Left hindlimb (tissue), 1 donor: ENCODE measurements around the gene ARMH4.

Source experiments
- DNase-seq: peaks from one replicate; pipeline ENCODE4 v3.0.0-alpha.2; 2018

ARMH4 gene

GRCh38 chr14:58098507-58098906 lies 53.5 kb downstream of the ARMH4 start:
- no peak for DNase-seq

DNA sequence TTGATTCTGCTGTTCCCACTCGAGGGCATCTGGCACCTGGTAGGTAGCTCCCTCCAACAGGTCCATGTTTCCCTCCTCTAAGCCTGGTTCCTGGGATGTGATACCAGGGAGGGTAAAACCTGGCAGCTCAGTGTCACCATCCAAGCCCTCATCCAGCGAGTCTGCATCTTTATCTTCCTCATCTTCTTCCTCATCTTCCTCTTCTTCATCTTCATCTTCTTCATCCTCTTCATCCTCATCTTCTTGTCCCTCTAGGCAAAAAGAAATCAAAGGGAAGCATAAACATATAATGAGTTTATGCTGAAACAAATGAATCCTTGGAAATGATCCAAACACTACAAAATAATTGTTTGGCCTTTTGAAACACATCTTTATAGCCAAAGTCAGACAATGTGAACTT lies 55.3 kb downstream of the ARMH4 start:
- DNase-seq = no peak

- DNase-seq = no peak
Measured at GRCh38 chr14:58091883-58092630, 60.0 kb downstream of the ARMH4 start.

GRCh38 chr14:58089612-58090011 lies 62.4 kb downstream of the ARMH4 start:
- DNase-seq = no peak

GRCh38 chr14:58088961-58089360 lies 63.1 kb downstream of the ARMH4 start:
- DNase-seq = no peak

DNA sequence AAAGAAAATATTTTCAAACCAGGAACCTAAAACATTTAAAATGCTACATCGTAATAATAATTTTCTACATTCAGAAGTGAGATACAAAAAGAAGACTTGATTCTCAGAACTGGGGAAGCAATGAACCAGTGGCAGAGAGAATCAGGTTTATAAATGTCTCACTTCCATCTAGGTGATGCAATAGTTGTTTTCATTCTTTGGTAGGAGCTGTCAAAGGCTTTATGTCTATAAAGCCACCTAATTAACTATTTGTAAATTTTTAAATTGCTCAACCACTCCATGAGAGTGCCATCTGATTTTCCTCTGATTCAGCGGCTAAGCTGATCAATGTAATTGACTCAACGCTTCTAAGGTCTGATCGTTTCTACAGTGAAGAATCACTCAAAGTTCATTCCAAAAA lies 66.1 kb downstream of the ARMH4 start:
- no peak for DNase-seq

GRCh38 chr14:58082491-58083098 lies 69.4 kb downstream of the ARMH4 start:
- no peak for DNase-seq

DNA sequence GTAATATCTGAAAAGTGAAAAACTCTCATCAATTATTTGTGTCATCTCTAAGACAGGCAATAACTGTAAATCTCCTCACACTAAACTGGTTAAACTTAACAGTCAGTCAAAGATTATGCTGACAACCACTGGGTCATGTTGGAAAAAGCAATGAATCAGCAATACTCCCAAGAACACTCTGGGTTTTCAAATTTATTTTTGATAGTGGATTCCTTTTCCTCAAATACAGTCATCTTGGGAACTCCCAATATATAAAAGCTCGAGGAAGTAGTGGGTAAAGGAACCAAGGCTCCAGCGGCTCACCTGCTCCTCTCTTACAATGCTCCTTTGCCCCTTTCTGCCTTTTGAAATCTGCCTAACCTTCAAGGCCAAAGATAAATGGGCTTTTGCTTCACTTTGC lies 70.0 kb downstream of the ARMH4 start:
- DNase-seq = no peak

GRCh38 chr14:58078471-58078870 lies 73.5 kb downstream of the ARMH4 start:
- no peak for DNase-seq

- DNase-seq = no peak
Measured at GRCh38 chr14:58078068-58078467, 73.9 kb downstream of the ARMH4 start.

DNA sequence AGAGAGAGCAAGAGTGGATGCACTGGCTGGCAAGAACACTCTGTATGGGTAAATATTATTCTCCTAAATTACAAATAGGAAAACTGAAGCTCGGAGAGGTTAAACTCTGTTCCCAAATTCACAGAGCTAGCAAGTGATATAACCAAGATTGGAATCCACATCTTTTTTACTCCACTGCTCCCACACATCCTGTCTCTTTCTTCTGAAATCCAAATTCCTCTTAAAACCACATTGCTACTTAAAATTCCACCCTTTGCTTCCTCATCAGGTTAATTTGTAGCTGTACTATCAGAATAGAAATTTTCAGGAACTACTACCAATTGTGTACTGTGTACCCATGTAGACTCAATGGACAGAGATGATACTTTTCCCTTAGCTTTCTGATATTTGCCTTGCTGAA lies 74.4 kb downstream of the ARMH4 start:
- no peak for DNase-seq

- no peak for DNase-seq
Measured at GRCh38 chr14:58073516-58073915, 78.5 kb downstream of the ARMH4 start.

GRCh38 chr14:58072288-58073071 lies 79.5 kb downstream of the ARMH4 start:
- peak; percentile 53 for DNase-seq

GRCh38 chr14:58071341-58071740 lies 80.7 kb downstream of the ARMH4 start:
- DNase-seq = no peak

- no peak for DNase-seq
Measured at GRCh38 chr14:58068306-58068705, 83.7 kb downstream of the ARMH4 start.

DNA sequence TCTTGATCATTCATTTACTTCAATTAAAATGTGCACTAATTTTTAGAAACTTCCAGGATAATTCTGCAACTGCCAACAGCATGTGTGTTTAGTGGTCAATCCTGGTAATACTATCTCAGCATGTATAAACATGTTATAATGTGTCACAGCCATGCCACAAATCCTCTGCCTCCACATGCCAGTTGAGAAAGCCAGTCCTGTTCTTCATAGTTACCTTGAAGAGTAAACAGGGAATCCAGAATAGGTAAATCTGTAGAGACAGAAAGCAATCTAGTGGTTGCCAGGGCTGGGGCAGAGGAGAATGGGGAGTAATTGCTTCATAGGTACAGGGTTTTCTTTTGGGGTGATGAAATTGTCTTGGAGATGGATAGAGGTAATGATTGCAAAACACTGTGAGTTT lies 85.9 kb downstream of the ARMH4 start:
- DNase-seq = no peak

DNA sequence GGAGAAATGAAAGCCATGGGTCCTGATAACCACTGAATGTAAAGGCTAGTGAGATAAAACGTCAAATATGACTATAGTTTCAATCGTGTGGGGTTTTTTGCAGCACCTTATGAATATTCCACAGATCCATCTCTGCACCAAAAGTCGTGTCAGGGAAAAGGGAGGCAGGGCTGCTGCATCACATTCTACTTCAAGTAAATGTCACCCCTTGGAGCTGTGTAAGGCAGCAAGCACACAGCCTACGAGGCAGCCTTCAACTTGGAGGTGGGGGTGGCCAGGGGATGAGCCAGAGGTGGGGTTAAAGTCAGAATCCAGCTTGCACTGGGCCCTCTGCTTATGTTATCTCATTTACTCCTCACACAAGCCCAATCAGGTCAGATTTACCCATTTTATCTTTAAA lies 90.4 kb downstream of the ARMH4 start:
- no peak for DNase-seq

GRCh38 chr14:58060898-58061297 lies 91.1 kb downstream of the ARMH4 start:
- no peak for DNase-seq

GRCh38 chr14:58060077-58060476 lies 91.9 kb downstream of the ARMH4 start:
- DNase-seq = no peak

DNA sequence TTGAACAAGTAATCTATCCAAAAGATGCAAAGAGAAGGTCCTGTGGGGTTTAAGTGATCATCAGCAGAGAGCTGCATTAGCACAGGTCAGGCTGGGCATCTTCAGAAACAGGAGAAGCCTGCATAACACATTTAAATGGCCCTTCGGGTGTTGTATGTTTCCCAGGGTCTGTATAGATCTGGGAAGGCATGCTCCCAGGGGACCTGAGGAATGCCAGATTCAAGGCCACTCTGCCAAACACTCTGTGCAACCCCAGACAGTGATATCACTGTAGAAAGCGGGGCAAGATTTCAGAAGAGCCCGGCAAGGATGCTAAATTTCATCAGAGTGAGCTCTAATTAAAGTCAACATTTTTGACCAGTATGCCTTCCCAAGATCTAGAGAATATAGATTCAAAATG lies 92.9 kb downstream of the ARMH4 start:
- DNase-seq = no peak

DNA sequence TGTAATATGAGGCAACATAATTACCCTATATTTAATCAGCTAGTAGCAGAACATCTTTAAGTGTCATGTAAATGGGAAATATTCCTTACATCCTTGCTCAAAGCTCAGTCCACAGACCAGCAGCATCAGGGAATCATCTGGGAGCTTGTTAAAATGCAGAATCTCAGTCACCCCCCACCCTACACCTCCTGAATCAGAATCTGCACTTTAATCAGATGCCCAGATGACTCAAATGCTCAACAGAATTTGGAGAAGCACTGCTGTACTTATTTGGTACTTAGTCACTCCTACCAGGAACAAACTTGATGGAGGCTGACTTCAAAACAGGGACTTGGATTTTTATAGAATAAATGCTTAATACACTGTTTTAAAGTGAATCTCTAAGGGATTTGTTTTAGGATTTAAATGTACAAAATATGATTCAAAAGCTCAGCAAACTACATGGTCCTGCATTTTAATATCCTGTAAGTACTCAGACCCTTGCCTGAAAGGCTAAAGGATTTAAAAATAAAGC lies 96.5 kb downstream of the ARMH4 start:
- DNase-seq = no peak

- peak; percentile 57 for DNase-seq
Measured at GRCh38 chr14:58054100-58054499, 97.9 kb downstream of the ARMH4 start.

DNA sequence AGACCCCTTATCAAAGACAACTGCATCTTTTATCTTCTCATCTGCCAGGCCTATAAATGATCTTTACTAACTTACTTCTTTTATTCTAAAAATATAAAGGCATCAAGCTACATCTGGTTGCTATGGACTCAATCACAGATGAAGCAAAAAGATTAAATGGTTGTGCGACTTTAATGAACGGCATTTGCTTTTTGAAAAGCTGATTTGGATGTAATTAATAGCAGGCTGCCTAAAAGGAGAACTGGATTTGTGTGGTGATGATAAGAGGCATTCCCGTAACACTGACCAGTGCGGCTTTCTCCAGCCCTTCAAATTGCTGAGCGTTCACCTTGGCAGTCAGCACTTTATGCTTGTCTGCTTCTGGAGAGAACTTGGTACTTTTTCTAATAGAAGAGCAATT lies 103.8 kb downstream of the ARMH4 start:
- no peak for DNase-seq

GRCh38 chr14:58027904-58028303 lies 124.1 kb downstream of the ARMH4 start:
- DNase-seq = no peak
